Activated CD4-positive, alpha-beta T cell treated with anti-CD3 and anti-CD28 coated beads, Interleukin-2, amount 10 ng/mL, durations not matched to agents 24 days and 14 days (primary cell): ENCODE results near the gene NDOR1. TPM values are rescaled to one million over a fixed set of nuclear protein-coding genes. Genes with fewer than 3 reads are reported as not detected.
"Not testable (repeated sequence)": the region's sequence is repeated elsewhere in the genome, so short reads cannot be mapped to it uniquely, and the experiment has no call there.

ENCODE experiments used
- DNase-seq: peaks from one replicate; pipeline ENCODE4 v3.0.0; 2022
- H3K27ac Mint-ChIP-seq: one replicate; pipeline ENCODE4 v1.8.0; 2022; ENCODE audit warnings: mild to moderate bottlenecking, mixed read lengths
- H3K27me3 Mint-ChIP-seq: one replicate; pipeline ENCODE4 v1.8.0; 2022; ENCODE audit warnings: mixed read lengths
- H3K36me3 Mint-ChIP-seq: one replicate; pipeline ENCODE4 v1.8.0; 2022; ENCODE audit warnings: low read depth, mild to moderate bottlenecking, mixed read lengths
- H3K4me1 Mint-ChIP-seq: one replicate; pipeline ENCODE4 v1.8.0; 2021; ENCODE audit warnings: mixed read lengths
- H3K4me3 Mint-ChIP-seq: one replicate; pipeline ENCODE4 v1.8.0; 2022; ENCODE audit warnings: mild to moderate bottlenecking, moderate library complexity, mixed read lengths
- H3K9me3 Mint-ChIP-seq: one replicate; pipeline ENCODE4 v1.8.0; 2021; ENCODE audit warnings: mixed read lengths
- intact Hi-C: fragments of 100-400 bp; cut with micrococcal nuclease; formaldehyde crosslinking; loops from one replicate; pipeline ENCODE4 v1.15.1; 2023
- total RNA-seq: library from RNA; stranded (reverse); gene quantifications from 2 replicates; pipeline ENCODE4 v1.2.3, GENCODE V29; 2022

NDOR1 gene
- total RNA-seq, 1 donor from 2014 or later, result 45.1 TPM

DNA sequence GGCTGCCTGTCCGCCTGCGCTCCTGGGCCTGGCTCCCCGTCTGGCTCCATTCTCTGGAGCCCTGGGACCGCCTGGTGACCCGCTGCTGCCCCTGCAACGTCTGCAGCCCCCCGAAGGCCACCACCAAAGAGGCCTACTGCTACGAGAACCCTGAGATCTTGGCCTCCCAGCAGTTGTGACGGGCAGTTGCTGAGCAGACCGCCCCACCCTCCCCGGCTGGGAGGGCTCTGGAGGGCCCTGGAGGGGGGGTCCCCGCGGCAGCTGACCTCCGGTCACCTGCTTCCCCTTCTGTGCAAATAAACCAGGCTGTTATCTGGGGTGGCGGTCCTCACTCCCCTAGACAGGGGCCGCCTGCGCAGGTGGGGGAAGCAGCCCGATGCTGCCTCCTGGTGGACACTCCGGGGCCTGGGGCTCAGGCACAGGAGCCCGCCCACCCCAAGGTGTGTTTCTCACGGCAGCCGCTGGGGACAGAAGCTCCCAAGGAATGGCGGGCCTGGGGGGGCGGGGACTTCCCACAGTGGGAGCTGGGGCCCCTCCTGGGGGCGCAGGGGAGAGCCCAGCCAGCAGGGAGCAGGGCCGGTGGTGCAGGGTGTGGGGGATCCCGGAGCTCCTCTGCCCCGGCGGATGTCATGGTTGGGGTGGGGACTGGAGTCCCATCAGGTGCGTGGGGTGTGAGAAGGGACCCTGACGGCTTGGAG, 30.9 kb downstream of the NDOR1 start:
- Mint-ChIP-seq H3K27me3 (peaks cover 3% of the 10 kb centered on the region), H3K9me3 (no peaks in the 10 kb centered on the region), H3K4me1 (peaks cover 7% of the 10 kb centered on the region), H3K36me3 (peaks cover 5% of the 10 kb centered on the region), H3K27ac (no peak overlapping the region), H3K4me3 (no peak overlapping the region)
- intact Hi-C loops, result loop anchor here (2.0 kb wide), 1 partner anchor 48 kb away; the partner anchor contains the start of genes ANAPC2 and SSNA1
- DNase-seq, result peak; percentile 97

GRCh38 chr9:137236936-137237421, 31.5 kb downstream of the NDOR1 start:
- peaks cover 3% of the 10 kb centered on the region for H3K27me3 Mint-ChIP-seq
- H3K9me3 Mint-ChIP-seq, result no peaks in the 10 kb centered on the region
- no peak for DNase-seq
- H3K27ac Mint-ChIP-seq, result no peak overlapping the region
- H3K4me3 Mint-ChIP-seq, result no peak overlapping the region
- intact Hi-C loops, result loop anchor here (2.0 kb wide), 1 partner anchor 48 kb away; the partner anchor contains the start of genes ANAPC2 and SSNA1
- peaks cover 7% of the 10 kb centered on the region for H3K4me1 Mint-ChIP-seq
- H3K36me3 Mint-ChIP-seq, result peaks cover 9% of the 10 kb centered on the region

DNA sequence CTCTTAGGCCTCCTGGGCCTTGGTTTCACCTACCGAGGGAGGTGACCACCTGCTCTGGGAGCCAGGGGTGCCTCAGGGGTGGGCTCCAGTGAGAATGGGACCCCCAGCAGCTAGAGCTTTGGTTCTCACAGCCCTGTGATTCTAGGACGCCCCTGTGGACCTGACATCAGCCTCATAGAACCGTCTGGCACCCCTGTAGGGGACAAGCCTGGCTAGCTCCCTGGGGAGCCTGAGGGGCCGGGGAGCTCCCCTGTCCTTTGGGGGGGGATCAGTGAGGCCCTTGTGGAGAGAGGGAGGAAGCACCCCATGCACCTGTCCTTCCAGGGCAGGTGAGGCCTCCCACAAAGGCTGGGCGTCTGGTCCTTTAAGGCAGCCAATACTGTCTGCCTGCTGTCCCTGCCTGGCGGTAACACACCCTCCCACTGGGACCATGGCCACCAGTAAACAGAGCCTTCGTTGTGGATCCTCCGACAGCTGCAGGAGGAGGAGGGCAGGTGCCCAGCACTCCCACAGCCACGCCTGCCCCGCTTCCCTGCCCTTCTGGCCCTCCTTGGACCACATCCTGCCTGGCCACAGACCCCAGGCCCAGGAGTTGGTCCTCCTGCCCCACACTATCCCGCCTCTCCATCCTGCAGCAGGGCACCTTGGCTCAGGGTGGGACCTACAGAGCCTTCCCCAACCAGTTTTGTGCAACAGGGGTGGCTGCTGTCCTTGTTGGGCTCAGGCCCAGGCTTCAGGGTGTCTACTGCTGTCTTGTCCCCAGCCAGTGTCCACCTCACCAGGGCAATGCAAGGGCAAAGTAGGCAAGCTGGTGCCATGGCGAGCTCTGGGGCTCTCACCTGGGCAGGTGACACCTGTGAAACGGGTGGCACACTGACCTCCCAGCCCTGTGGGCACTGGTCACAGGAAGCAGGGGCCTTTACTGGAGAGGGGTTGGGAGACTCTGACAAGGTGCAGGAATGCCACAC, 32.5 kb downstream of the NDOR1 start:
- Mint-ChIP-seq H3K4me3 (peak overlapping the region; percentile 15), H3K9me3 (no peaks in the 10 kb centered on the region), H3K27me3 (peaks cover 3% of the 10 kb centered on the region), H3K27ac (no peak overlapping the region), H3K36me3 (peaks cover 20% of the 10 kb centered on the region), H3K4me1 (peaks cover 17% of the 10 kb centered on the region)
- DNase-seq, result no peak
- intact Hi-C loops, result loop anchor here (2.0 kb wide), 1 partner anchor 49 kb away; the partner anchor contains the start of genes ANAPC2 and SSNA1

- H3K4me3 Mint-ChIP-seq, result peak overlapping the region; percentile 90
- H3K27ac Mint-ChIP-seq, result peak overlapping the region; percentile 53
- H3K36me3 Mint-ChIP-seq, result peaks cover 28% of the 10 kb centered on the region
- not testable (repeated sequence) for DNase-seq, H3K27me3 Mint-ChIP-seq, H3K9me3 Mint-ChIP-seq
- peaks cover 19% of the 10 kb centered on the region for H3K4me1 Mint-ChIP-seq
- intact Hi-C loops, result loop anchor here (2.0 to 5.0 kb wide), 2 partner anchors 37 to 111 kb away; partner anchors contain the start of gene TPRN
Observed at GRCh38 chr9:137239541-137240200, 34.2 kb downstream of the NDOR1 start.

DNA sequence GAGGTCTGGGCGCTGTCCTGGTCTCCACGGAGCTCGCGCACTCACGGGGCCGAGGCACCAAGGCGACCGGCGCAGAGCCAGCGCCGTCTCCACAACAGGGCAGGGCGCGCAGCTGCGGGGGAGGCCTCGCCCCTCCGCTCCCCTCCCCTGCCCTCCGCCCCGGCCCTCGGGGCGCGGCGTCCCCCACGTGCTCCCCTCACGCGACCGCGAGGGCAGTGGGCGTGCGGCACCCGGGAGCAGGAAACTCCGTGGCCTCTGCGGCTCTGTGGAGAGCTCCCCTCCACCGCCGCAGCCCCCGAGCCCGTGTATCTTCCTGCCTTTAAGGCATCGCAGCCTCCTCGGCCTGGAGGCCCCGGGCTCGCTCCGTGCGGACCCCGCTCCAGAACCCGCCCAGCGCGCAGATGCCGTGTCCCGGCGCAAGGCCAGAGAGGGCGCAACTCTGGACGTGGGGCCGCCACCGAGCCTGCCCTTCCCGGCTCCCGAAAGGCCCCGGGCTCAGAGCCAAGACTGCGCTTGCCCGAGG, 34.9 kb downstream of the NDOR1 start:
- intact Hi-C loops, result loop anchor here (2.0 to 5.0 kb wide), 2 partner anchors 38 to 112 kb away; partner anchors contain the start of gene TPRN
- H3K36me3 Mint-ChIP-seq, result peaks cover 28% of the 10 kb centered on the region
- H3K9me3 Mint-ChIP-seq, result no peaks in the 10 kb centered on the region
- peak overlapping the region; percentile 53 for H3K27ac Mint-ChIP-seq
- peaks cover 19% of the 10 kb centered on the region for H3K4me1 Mint-ChIP-seq
- DNase-seq, result peak; percentile 93
- H3K4me3 Mint-ChIP-seq, result peak overlapping the region; percentile 90
- peaks cover 2% of the 10 kb centered on the region for H3K27me3 Mint-ChIP-seq

- Mint-ChIP-seq H3K27ac (peak within 1 kb of the TSS; percentile 95), H3K4me3 (peak within 1 kb of the TSS; percentile 90), H3K4me1 (peaks cover 19% of the 10 kb centered on the region), H3K36me3 (peaks cover 28% of the 10 kb centered on the region), H3K9me3 (no peaks in the 10 kb centered on the region), H3K27me3 (peaks cover 2% of the 10 kb centered on the region)
- DNase-seq, result peak; percentile 99
- intact Hi-C loops, result loop anchor here (1.0 to 5.0 kb wide), 4 partner anchors 14 to 112 kb away; partner anchors contain the start of genes NELFB and TPRN
Observed at GRCh38 chr9:137240841-137241489, 35.5 kb downstream of the NDOR1 start, which contains the start of gene TUBB4B. Gene TUBB4B, plus strand, starts transcription at chr9:137241287. Its CDS starts 74 bp downstream, at chr9:137241361.

GRCh38 chr9:137241490-137242268, 36.2 kb downstream of the NDOR1 start:
- intact Hi-C loops, result loop anchor here (1.0 to 5.0 kb wide), 4 partner anchors 14 to 113 kb away; partner anchors contain the start of genes NELFB and TPRN
- peaks cover 28% of the 10 kb centered on the region for H3K36me3 Mint-ChIP-seq
- H3K4me3 Mint-ChIP-seq, result peak overlapping the region; percentile 90
- peak; percentile 90 for DNase-seq
- peak overlapping the region; percentile 83 for H3K27ac Mint-ChIP-seq
- H3K27me3 Mint-ChIP-seq, result peaks cover 2% of the 10 kb centered on the region
- H3K4me1 Mint-ChIP-seq, result peaks cover 19% of the 10 kb centered on the region
- no peaks in the 10 kb centered on the region for H3K9me3 Mint-ChIP-seq

DNA sequence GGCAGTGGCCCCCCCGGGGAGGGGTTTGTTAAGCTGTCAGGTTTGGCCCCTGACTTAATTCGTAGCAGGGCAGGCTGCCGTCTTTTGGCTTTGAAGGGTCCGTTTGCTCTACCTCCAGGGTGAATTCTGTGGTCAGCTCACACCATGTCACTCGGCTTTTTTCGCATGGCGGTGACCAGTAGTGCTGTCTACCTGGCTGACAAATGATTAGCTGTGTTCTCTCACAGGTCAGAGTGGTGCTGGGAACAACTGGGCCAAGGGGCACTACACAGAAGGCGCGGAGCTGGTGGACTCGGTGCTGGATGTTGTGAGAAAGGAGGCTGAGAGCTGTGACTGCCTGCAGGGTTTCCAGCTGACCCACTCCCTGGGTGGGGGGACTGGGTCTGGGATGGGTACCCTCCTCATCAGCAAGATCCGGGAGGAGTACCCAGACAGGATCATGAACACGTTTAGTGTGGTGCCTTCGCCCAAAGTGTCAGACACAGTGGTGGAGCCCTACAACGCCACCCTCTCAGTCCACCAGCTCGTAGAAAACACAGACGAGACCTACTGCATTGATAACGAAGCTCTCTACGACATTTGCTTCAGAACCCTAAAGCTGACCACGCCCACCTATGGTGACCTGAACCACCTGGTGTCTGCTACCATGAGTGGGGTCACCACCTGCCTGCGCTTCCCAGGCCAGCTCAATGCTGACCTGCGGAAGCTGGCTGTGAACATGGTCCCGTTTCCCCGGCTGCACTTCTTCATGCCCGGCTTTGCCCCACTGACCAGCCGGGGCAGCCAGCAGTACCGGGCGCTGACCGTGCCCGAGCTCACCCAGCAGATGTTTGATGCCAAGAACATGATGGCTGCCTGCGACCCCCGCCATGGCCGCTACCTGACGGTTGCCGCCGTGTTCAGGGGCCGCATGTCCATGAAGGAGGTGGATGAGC, 37.0 kb downstream of the NDOR1 start:
- peak; percentile 78 for DNase-seq
- intact Hi-C loops, result loop anchor here (5.0 kb wide), 1 partner anchor 40 kb away; the partner anchor contains the start of gene TPRN
- H3K27me3 Mint-ChIP-seq, result peaks cover 2% of the 10 kb centered on the region
- no peaks in the 10 kb centered on the region for H3K9me3 Mint-ChIP-seq
- peak overlapping the region; percentile 86 for H3K4me3 Mint-ChIP-seq
- H3K36me3 Mint-ChIP-seq, result peaks cover 28% of the 10 kb centered on the region
- H3K4me1 Mint-ChIP-seq, result peaks cover 19% of the 10 kb centered on the region
- peak overlapping the region; percentile 83 for H3K27ac Mint-ChIP-seq

GRCh38 chr9:137243266-137243625, 37.7 kb downstream of the NDOR1 start:
- DNase-seq, H3K9me3 Mint-ChIP-seq, H3K27me3 Mint-ChIP-seq: not testable (repeated sequence)
- peaks cover 28% of the 10 kb centered on the region for H3K36me3 Mint-ChIP-seq
- peaks cover 17% of the 10 kb centered on the region for H3K4me1 Mint-ChIP-seq
- peak overlapping the region; percentile 86 for H3K4me3 Mint-ChIP-seq
- intact Hi-C loops, result loop anchor here (5.0 kb wide), 1 partner anchor 41 kb away; the partner anchor contains the start of gene TPRN
- H3K27ac Mint-ChIP-seq, result peak overlapping the region; percentile 76

GRCh38 chr9:137243626-137244485, 38.4 kb downstream of the NDOR1 start:
- peak; percentile 73 for DNase-seq
- Mint-ChIP-seq H3K4me3 (no peak overlapping the region), H3K36me3 (peaks cover 28% of the 10 kb centered on the region), H3K27me3 (peaks cover 2% of the 10 kb centered on the region), H3K27ac (peak overlapping the region; percentile 11), H3K9me3 (no peaks in the 10 kb centered on the region), H3K4me1 (peaks cover 15% of the 10 kb centered on the region)
- intact Hi-C loops, result loop anchor here (5.0 kb wide), 1 partner anchor 42 kb away; the partner anchor contains the start of gene TPRN
